ENCODE measurements around the gene SNX32.

DNA sequence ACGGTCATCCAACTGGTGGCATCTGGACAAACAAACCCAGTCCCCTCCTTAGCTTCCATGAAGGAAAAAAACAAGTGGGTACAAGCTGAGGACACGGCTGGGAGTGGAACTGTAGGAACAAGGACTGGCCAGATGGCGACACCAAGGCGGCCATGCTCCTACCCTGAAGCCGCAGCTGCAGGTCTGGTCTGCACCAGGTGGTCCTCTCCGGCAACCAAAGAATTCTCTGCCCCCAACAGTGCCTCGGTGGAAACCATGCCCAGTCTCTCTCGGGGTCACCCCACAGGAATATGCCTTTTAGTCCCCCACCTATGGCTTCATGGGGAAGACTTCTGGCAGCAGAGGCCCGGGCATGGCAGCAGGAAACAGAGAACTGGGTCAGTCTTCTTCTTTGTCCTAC is 24.3 kb upstream of the SNX32 start:
- TF ChIP-seq EZH2 (IDR thresholded peaks at IDR 0.05), result no peak
- TF ChIP-seq EZH2phosphoT487 (IDR thresholded peaks at IDR 0.05; ENCODE audit: borderline replicate concordance), result no peak
- TF ChIP-seq RAD21 (IDR thresholded peaks at IDR 0.05; ENCODE audit: low read depth), result no peak
- TF ChIP-seq, protein P1, sequence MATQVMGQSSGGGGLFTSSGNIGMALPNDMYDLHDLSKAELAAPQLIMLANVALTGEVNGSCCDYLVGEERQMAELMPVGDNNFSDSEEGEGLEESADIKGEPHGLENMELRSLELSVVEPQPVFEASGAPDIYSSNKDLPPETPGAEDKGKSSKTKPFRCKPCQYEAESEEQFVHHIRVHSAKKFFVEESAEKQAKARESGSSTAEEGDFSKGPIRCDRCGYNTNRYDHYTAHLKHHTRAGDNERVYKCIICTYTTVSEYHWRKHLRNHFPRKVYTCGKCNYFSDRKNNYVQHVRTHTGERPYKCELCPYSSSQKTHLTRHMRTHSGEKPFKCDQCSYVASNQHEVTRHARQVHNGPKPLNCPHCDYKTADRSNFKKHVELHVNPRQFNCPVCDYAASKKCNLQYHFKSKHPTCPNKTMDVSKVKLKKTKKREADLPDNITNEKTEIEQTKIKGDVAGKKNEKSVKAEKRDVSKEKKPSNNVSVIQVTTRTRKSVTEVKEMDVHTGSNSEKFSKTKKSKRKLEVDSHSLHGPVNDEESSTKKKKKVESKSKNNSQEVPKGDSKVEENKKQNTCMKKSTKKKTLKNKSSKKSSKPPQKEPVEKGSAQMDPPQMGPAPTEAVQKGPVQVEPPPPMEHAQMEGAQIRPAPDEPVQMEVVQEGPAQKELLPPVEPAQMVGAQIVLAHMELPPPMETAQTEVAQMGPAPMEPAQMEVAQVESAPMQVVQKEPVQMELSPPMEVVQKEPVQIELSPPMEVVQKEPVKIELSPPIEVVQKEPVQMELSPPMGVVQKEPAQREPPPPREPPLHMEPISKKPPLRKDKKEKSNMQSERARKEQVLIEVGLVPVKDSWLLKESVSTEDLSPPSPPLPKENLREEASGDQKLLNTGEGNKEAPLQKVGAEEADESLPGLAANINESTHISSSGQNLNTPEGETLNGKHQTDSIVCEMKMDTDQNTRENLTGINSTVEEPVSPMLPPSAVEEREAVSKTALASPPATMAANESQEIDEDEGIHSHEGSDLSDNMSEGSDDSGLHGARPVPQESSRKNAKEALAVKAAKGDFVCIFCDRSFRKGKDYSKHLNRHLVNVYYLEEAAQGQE (IDR thresholded peaks at IDR 0.05; ENCODE audit: low read depth), result no peak
- TF ChIP-seq POLR2A (IDR thresholded peaks at IDR 0.05; ENCODE audit: borderline replicate concordance, extremely low read depth, insufficient read depth, insufficient read length), result no peak
- TF ChIP-seq, protein P2, sequence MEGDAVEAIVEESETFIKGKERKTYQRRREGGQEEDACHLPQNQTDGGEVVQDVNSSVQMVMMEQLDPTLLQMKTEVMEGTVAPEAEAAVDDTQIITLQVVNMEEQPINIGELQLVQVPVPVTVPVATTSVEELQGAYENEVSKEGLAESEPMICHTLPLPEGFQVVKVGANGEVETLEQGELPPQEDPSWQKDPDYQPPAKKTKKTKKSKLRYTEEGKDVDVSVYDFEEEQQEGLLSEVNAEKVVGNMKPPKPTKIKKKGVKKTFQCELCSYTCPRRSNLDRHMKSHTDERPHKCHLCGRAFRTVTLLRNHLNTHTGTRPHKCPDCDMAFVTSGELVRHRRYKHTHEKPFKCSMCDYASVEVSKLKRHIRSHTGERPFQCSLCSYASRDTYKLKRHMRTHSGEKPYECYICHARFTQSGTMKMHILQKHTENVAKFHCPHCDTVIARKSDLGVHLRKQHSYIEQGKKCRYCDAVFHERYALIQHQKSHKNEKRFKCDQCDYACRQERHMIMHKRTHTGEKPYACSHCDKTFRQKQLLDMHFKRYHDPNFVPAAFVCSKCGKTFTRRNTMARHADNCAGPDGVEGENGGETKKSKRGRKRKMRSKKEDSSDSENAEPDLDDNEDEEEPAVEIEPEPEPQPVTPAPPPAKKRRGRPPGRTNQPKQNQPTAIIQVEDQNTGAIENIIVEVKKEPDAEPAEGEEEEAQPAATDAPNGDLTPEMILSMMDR (IDR thresholded peaks at IDR 0.05 in 2 of 3, conservative IDR thresholded peaks at IDR 0.05 in 1 of 3; ENCODE audit: borderline replicate concordance in 1 of 3, insufficient read depth in 1 of 3, low read depth in 2 of 3, low read length in 2 of 3), result no peak
- TF ChIP-seq CBX3 (IDR thresholded peaks at IDR 0.05; ENCODE audit: low read depth), result no peak
- TF ChIP-seq TCF7L2 (IDR thresholded peaks at IDR 0.05; ENCODE audit: borderline replicate concordance, extremely low read depth, insufficient read depth, insufficient read length), result no peak
- TF ChIP-seq JUND (IDR thresholded peaks at IDR 0.05), result no peak
- TF ChIP-seq FOSL1 (IDR thresholded peaks at IDR 0.05; ENCODE audit: low read depth), result no peak

Measured in HCT116 (cell line).